Measurements from ENCODE around the gene TIPIN. TPM values are rescaled to one million over a fixed set of nuclear protein-coding genes. Genes with fewer than 3 reads are reported as not detected.

The TIPIN gene
- total RNA-seq, 1 experiment from 2014 or later, result 22.2 TPM

- Mint-ChIP-seq H3K4me1 (peaks cover 45% of the 10 kb centered on the region), H3K27ac (peak overlapping the region; percentile 93)
Observed at GRCh38 chr15:66387163-66388042, 30.9 kb upstream of the TIPIN start.

GRCh38 chr15:66386204-66387123 is 30.0 kb upstream of the TIPIN start, which contains the start of gene MAP2K1:
TSS of gene MAP2K1 (plus strand) at chr15:66386912. CDS start at chr15:66387348, 436 bp downstream.
- Mint-ChIP-seq H3K9me3 (no peaks in the 10 kb centered on the region), H3K4me1 (peaks cover 40% of the 10 kb centered on the region), H3K27me3 (ENCODE audit: low read depth) (peaks cover 3% of the 10 kb centered on the region; the same call in 1 of the 2 replicates), H3K36me3 (peaks cover 15% of the 10 kb centered on the region), H3K27ac (peak within 1 kb of the TSS; percentile 100), H3K4me3 (peak within 1 kb of the TSS; percentile 96)
- CTCF ChIA-PET, result interaction anchor here (0.9 to 3.6 kb wide), 13 partner anchors 8 to 470 kb away, joined by 3 to 41 read pairs (median 4); partner anchors contain the start of genes SNAPC5 and ZWILCH
- ATAC-seq (peak; percentile 91), DNase-seq (ENCODE audit: low spot score) (peak; percentile 96)
- POLR2A ChIA-PET, result interaction anchor here (0.6 to 1.3 kb wide), 7 partner anchors 16 to 112 kb away, joined by 3 to 7 read pairs (median 4); partner anchors contain the start of gene SNAPC5
- no peak for TF ChIP-seq ZNF671 (CRISPR knock-in tag; IDR thresholded peaks at IDR 0.05)
- no peak for TF ChIP-seq GTF2I (CRISPR knock-in tag; conservative IDR thresholded peaks at IDR 0.05)
- no peak for TF ChIP-seq E2F1 (CRISPR knock-in tag; IDR thresholded peaks at IDR 0.05)
- no peak for TF ChIP-seq ELF4 (CRISPR knock-in tag; IDR thresholded peaks at IDR 0.05; ENCODE audit: low read depth)
- TF ChIP-seq CBFB (CRISPR knock-in tag; IDR thresholded peaks at IDR 0.05; ENCODE audit: low read depth), result peak; percentile 23; the same call in 1 of the 2 replicates
- peak; percentile 91 for TF ChIP-seq MAX (CRISPR knock-in tag; IDR thresholded peaks at IDR 0.05)
- TF ChIP-seq HMGA2 (CRISPR knock-in tag; IDR thresholded peaks at IDR 0.05), result no peak
- no peak for TF ChIP-seq NR3C1 (CRISPR knock-in tag; conservative IDR thresholded peaks at IDR 0.05; ENCODE audit: low read depth)
- TF ChIP-seq JAZF1 (CRISPR knock-in tag; IDR thresholded peaks at IDR 0.05), result no peak
- TF ChIP-seq ZNF425 (CRISPR knock-in tag; conservative IDR thresholded peaks at IDR 0.05), result no peak
- TF ChIP-seq ZNF416 (CRISPR knock-in tag; IDR thresholded peaks at IDR 0.05), result no peak
- no peak for TF ChIP-seq CTCF (IDR thresholded peaks at IDR 0.05)
- TF ChIP-seq RORB (CRISPR knock-in tag; IDR thresholded peaks at IDR 0.05), result no peak

More at GRCh38 chr15:66387163-66388042, 30.9 kb upstream of the TIPIN start:
- DNase-seq (ENCODE audit: low spot score) (peak; percentile 56), ATAC-seq (peak; percentile 19)
- ChIA-PET CTCF (interaction anchor here (0.7 to 3.6 kb wide), 16 partner anchors 7 to 471 kb away, joined by 3 to 41 read pairs (median 4); partner anchors contain the start of gene SNAPC5), POLR2A (interaction anchor here (0.6 to 1.4 kb wide), 5 partner anchors 16 to 118 kb away, joined by 4 to 6 read pairs (median 4); partner anchors contain the start of gene ZWILCH)
- H3K36me3 Mint-ChIP-seq, result peaks cover 20% of the 10 kb centered on the region
- H3K9me3 Mint-ChIP-seq, result no peaks in the 10 kb centered on the region
- peaks cover 3% of the 10 kb centered on the region; the same call in 1 of the 2 replicates for H3K27me3 Mint-ChIP-seq (ENCODE audit: low read depth)
- TF ChIP-seq HMGXB4 (CRISPR knock-in tag; IDR thresholded peaks at IDR 0.05) (peak; percentile 59; the same call in 1 of the 2 replicates), ATF1 (CRISPR knock-in tag; IDR thresholded peaks at IDR 0.05) (peak; percentile 68; the same call in 1 of the 2 replicates), USF2 (CRISPR knock-in tag; IDR thresholded peaks at IDR 0.05) (no peak), TP53 (CRISPR knock-in tag; IDR thresholded peaks at IDR 0.05) (no peak), MAX (CRISPR knock-in tag; IDR thresholded peaks at IDR 0.05) (0 out of 2 replicates have a peak, but pooled peaks have one; percentile 5)
- peak overlapping the region; percentile 95 for H3K4me3 Mint-ChIP-seq
